Stimulated activated CD4-positive, alpha-beta T cell treated with anti-CD3 and anti-CD28 coated beads, Interleukin-4, amount 100 ng/mL, for 24 hours (primary cell): ENCODE data around the gene KRT72.
A peak's percentile ranks its signal among the peaks of the same experiment; 100 is the strongest.
"Not testable (repeated sequence)": the region's sequence is repeated elsewhere in the genome, so short reads cannot be mapped to it uniquely, and the experiment has no call there.

Source experiments
- DNase-seq: peaks from one replicate; pipeline ENCODE4 v3.0.0-alpha.2; 2020

KRT72 gene

DNA sequence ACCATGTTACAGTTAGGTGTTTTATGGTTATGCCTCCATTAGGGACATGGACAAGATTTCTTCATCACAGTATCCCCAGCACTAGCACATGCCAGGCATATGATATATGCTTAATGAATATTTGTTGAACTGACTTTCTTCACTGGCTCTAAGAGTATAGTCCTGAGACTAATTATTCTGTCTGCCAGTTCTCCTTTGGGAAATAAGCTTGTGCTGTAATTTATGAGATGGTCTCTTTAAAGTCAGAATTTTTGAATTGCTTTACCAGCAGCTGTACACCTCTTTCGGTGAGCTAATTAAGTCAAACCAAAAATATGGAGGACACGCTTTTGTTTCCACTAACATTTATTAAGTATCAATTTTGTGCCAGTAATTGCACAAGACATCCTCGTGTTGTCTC is 4.8 kb upstream of the KRT72 start:
- DNase-seq, result no peak

DNA sequence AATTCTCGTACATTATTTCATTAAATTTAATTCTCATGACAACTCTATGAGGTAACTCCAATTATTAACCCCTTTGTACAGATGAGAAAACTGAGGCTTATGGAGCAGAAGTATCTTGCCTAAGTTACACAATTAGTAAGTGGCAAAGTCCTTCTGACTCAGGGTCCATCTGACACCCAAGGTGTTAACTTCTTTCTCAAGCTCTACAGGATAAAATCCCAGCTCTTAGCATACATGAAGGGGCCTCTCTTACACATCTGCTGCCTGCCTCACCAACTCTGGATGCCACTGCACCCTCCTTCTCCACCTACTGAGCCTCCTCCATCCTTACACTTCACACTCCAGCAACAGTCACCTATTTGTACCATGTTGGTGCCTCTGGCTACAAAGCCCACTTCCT is 4.3 kb upstream of the KRT72 start:
- DNase-seq, result no peak

DNA sequence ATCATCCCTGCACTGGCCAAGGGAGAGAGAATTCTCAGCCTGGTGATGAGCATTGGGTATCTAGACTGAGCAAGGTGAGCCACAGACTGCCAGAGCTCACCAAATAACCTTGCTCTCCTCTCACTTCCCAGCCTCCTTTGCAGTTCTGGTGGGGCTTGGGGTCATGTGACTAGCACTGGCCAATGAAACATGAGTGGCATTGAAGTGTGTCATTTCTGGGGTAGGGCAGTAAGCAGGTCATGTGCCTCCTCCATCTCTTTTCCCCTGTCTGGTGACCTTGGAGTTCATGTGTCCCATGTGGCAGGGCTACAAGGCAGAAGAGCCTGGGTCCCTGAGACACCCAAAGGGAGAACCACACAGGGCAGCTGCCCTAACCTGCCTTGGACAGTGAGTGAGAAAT is 3.6 kb upstream of the KRT72 start:
- DNase-seq, result no peak

DNA sequence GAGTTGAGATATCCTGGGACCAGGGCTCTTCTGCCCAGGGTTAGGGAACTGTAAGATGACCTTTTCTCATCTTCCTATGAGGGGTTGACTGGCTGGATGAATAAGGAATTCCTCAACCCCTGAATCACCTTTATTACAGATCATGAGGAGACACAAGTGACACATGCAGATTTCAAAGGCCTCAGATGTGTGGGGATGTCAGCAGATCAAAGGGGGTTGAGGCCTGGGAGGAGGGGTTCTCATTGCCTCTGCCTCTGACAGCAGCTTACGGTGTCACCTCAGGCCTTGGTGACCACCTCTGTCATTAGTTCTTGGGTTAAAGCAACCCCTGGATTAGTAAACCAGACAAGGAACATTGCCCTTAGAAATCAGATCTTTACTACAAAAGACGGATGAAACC is 2.1 kb upstream of the KRT72 start:
- DNase-seq, result peak; percentile 33

DNA sequence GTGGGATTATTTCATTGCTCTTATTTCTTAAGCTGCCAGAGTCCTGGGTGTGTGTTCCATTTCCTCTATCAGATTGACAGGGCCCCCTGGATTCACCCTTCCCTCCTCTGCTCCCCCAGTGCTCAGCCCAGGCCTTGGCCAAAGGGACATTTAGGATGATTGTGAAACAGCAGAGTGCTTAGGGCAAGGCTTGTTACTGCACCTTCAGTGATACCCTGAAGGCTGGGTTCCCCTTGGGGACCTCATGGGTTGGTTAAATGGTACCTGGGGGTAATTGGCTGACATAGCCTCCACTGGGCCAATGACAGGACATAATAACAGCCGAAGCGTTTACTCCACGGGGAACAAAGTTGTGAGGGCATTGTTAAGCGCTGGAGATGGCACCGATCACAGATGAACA is 1.3 kb upstream of the KRT72 start:
- no peak for DNase-seq

DNA sequence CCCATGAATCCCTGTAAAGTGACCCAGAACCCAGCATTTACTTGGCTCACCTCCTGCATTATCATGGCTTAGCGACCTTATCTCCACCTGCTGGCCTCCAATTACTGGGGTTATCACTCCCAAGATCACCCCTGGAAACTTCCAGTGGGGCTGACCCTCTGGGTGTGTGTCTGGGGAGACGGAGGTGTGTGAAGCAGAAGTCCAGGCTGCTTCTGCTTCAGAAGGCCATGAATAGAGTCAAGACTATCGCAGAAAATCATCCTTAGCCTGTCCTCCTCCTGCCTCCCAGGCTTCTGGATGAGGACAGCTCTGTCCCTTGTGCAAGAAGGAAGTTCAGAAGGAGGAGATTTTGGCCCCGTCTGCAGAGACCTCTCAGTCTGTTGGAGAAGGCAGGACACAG is 408 bp upstream of the KRT72 start:
- DNase-seq, result no peak

DNA sequence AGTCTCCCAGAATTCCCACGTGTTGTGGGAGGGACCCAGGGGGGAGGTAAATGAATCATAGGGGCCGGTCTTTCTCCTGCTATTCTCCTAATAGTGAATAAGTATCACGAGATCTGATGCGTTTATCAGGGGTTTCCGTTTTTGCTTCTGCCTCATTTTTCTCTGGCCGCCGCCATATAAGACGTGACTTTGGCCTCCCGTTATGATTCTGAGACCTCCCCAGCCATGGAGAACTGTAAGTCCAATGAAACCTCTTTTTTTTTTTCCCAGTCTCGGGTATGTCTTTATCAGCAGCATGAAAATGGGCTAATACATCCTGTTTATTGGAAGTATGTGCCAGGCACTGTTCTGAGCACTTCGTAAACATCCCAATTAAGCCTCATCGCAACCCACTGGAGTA is 788 bp downstream of the KRT72 start:
- no peak for DNase-seq

DNA sequence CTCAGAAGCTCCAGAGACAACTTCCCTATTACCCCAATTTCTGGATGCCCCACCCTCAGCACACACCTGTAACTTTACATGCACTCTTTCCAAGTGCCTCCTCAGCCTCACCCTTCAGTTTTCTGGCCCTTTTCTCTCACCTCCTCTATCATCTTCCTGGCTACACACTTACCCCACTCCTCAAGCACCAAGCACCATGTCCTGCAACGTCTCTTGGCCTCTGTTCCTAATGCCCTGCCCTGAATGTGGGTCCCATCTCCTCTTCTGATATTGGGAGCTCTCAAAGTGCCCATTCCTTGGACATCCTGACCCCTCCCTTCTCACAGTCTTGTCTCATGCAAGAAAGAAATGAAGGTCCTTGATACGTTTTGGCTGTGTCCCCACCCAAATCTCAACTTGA is 1.2 kb downstream of the KRT72 start:
- DNase-seq, result no peak

DNA sequence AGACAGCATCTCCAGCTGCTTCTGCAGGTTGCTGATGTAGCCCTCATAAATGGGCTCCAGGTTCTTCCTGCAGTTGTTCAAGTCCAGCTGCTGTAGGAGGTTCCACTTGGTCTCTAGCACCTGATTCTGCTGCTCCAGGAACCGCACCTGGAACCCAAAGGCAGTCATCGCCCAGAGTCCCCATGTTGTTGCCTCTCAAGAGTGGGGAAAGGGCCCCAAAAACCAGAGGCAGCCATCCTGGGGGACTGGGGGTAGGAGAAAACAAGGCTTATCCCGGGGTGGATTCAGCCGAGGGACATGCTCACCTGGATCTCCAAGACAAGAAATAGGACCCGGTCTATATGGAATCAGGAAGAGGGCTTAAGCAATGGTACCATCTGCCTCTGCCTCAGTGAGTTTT is 2.3 kb downstream of the KRT72 start:
- DNase-seq, result no peak

DNA sequence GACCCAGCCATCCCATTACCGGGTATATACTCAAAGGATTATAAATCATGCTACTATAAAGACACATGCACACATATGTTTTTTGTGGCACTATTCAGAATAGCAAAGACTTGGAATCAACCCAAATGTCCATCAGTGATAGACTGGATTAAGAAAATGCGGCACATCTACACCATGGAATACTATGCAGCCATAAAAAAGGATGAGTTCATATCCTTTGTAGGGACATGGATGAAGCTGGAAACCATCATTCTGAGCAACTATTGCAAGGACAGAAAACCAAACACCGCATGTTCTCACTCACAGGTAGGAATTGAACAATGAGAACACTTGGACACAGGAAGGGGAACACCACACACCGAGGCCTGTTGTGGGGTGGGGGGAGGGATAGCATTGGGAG is 7.0 kb downstream of the KRT72 start:
- DNase-seq, result not testable (repeated sequence)

DNA sequence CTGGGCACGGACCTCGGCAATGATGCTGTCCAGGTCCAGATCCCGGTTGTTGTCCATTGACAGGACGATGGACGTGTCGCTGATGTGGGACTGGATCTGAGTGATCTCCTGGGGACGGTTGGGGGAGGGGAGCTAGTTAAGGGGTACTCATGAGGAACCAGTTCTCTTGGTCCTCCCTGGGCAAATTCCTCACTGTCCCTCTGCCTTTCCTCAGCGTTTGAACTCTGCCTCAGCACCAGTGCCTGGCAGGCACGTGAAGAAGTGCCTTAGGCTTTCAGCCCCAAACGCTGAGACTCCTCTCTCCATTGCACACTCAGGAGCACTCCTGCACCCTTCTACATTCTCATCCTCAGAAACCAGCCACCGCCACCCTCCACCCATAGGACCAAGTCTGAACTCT is 9.7 kb downstream of the KRT72 start:
- no peak for DNase-seq

DNA sequence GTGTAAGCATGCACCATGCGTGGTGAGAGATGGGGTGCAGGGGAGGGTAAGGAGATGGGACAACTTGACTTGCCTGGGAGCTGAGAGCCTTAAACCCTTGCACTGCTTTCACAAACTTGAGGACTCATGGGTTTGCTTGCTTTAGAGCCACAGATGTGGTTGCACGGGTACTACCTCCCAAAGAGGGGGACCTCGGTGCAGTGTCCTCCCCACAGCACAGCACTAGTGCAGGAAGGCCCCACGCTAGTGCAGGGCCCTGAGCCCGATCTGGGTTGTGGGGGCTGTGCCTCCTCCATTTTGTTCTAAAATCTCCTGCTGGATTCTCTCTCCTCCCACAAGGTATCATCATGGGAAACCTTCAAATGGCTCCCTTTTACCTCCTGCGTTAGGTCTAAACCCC is 11.2 kb downstream of the KRT72 start:
- DNase-seq, result no peak

DNA sequence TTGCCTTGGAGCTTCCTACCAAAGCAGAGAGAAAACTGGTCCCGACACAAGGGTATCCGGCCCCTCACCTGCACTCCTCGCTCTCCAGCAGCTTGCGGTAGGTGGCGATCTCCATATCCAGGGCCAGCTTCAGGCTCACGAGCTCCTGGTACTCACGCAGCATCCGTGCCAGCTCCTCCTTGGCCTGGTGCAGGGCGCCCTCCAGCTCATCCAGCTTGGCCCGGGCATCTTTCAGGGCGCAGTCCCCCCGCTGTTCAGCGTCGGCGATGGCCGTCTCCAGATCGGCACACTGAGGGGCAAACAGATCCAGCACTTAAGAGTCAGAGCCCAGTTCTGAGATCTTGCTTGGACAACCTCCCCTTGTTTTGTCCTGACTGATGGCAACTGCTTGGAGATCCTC is 13.7 kb downstream of the KRT72 start:
- DNase-seq, result no peak

DNA sequence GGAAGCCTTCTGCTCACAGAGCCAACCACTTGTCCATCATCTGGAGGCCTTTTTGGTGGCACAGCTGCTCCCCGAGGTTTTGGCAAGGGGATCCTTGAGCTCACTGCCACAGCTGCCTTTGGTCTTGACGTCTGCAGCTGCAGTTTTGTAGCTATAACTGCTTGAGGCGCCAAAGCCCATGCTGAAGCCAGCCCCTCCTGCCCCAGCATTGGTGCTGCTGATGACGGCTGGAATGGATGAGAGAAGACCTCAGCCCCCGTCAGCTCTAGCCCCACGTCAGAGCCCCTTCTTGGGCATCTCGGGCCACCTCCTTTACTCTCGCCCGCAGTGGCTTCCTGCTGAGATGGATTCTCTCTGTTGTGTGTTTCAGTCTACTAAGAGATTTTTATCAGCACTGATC is 15.3 kb downstream of the KRT72 start:
- DNase-seq, result peak; percentile 30

DNA sequence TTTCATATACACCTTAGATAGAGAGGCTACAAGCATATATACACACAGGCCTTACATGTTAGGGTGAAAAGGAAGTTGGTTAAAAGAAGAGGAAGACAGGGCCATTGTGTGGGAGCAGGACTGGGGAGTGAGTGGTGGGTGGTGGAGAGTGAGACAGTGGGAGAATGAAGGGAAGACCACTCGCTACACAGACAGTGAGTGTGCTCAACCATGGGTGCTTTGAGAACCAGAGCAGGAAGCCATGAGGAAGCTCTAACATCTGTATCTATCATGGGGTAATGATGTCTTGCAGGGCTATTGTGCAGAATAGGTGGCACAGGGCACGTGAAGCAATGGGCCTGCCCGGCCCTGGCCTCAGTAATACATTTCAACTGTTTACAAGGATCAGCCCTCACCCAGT is 16.2 kb downstream of the KRT72 start:
- no peak for DNase-seq

DNA sequence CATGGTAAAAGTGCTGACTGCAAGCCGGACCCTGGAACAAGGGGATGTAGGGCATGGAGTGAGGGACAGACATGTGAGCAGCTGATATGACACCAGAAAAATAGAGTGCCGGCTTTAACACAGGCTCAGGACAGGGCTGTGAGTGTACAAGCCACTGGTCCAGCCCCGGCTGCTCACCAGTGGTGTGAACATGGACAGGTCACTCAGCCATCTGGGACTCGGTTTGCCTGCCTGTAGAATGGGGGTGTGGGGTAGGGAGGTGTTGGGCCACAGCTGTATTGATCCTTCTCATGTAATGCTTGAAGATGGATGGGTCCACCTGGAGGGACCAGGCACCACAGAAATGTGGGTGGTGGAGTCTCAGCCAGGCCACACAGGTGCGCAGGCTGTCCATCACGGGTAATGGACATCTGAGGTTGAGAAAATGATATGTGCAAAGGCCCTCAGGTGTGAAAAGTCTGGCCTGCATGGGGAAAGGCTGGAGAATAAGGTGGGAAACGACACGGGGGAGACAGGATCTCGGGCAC is 17.0 kb downstream of the KRT72 start:
- DNase-seq, result no peak

DNA sequence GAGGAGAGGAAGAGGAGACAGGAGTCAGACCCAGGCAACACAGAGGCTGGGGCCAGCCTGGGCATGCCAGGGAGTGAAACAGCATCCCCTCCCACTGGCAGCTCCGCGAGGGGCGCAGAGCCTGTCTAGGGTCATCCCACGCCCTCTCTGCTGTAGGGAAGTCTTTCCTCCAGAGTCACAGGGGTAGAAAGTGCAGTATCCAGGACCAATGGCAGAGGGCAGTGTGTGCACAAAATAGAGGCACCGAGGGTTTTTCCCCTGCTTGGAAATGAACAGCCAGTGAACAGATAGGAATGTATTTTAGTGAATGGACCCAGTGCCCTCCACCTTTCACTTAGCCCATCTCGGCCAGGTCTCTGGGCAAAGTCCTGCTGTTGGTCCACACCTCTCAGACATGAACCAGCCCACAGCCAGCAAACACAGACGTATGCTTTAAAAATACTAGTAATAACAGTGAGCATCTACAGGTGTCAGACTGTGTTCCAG is 18.2 kb downstream of the KRT72 start:
- peak; percentile 72 for DNase-seq

DNA sequence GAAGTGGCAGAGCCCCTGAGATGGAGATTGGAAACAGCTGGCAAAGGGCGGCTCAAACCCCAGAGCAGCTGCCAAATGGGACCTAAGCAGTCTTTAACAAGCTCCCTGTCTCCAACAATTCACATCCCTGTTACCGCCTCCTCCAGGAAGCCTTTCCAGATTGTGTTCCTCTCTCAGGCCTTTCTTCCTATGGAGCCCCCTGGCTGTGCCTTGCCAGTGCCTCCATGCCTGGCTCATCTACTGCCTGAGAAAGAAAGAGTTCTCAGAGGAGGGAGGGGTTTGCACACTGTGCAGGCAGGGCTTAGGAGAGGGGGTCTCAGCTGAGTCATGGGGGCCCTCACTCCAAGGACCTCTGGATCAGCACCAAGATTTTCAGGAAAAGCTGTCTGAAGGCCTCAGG is 18.8 kb downstream of the KRT72 start:
- no peak for DNase-seq

DNA sequence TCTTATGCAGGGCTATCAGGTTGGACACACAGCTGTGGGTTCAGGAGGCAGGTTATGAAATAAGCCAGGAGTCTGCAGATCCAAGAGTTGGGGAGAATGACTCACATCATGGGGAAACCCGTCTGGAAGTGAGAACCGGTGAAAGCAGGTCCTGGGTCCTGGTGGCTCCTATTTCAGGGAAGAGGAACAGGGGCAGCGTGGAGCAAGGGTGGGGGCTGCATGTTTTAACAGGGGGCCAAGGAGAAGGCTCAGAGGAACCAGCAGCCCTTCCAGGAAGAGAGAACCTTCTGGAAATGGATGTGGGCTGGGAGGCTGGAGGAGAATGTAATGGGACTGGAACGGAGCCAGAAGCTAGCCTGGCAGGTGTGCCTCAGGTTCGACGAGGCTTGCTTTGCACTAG is 19.8 kb downstream of the KRT72 start:
- no peak for DNase-seq

DNA sequence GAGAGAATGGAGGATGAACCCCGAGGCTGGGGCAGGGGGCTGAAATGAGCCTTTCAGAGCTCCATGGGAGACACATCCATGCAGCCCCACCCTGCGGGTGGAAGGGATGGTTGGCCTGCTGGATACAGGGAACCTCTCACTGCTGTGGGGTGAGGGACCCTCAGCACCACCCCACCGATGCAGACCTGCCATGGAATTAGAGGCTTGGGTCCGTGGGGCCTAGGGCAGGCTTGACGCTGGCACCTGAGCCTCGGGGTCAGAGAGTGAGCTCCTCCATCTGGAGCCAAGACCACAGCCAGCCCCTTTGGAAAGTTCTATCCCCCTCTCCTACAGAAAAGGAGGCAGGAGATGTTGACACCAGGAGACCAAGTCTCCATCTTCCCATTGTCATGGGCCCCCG is 20.2 kb downstream of the KRT72 start:
- no peak for DNase-seq

DNA sequence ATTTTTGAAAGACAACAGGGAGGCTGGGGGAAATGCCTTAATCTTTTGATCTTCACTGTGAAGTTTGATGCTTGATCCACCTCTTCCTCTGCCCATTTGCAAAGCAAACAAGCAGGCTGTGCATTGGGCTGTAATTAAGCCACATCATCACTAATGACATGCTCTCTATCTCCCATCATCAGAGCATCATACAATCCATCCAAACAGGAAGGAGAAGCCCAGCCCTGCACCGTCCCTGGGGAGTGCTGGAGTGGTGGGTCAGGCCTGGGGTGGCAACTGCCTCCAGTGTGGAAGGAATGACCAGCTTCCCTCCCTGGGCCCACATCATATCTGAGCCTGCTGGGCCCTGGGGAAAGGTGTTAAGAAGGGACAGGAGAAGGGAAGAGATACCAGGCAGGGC is 20.8 kb downstream of the KRT72 start:
- no peak for DNase-seq

DNA sequence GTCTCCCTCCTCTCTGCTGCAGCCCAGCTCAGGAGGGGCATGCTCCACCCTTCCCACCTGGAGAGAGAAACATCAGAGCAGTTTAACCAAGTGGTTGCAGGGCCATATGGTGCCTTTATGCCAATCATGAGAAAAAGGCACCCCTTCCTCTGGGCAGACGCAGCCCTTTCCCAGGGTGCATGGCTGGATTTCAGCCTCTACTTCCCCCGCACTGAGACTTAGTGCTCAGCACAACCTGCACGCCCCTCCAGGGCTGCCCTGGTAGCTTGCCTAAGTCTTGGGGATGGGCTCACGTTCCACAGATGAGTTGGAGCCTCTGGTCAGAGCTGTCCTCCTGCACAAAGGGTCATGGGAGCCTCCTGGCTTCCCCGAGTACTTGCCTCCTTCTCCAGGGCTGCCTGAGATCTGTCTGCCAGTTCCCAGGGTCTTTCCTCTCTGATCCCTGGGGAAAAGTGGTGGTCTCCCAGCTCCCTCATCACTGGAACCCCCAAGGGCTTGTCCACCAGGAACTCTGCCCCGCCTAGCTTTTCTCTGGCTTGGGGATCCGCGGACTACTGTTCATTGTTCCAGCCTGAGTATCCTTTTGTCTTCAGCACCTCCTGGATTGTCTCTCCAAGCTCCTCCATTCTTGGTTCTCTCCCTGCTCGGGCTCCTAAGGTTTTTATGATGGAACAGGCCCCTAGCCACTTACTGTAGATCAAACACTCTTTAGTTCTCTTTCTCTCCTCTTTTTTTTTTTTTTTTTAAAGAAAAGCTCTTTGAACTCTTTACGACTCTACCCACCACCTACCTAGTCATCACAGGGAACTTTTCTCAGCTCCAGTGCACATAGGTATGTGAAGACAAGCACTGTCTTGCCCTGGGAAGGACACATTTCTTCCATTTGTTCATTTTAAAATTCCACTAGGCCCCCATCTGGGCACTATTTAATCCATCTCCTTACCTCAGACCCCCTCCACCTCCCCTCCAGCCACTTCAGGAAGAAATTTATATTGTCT is 21.5 kb downstream of the KRT72 start:
- no peak for DNase-seq

DNA sequence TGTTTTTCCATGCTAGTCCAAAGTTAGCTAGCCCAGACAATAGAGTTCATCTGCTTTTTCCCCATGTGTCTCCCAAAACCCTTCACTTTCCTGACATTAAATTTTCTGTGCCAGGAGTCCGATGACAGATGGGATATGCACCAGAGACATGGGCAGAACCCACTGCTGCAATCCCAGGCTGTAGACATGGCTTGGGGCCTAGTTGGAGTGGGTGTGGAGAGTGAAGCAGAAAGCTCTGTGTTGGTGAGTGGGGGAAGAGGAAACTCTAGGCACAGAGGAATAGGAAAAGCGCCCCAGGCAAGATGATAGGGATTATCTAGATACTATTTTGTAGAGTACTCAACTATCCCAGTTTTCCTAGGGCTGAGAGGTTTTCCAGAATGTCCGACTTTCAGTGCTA is 22.8 kb downstream of the KRT72 start:
- no peak for DNase-seq

DNA sequence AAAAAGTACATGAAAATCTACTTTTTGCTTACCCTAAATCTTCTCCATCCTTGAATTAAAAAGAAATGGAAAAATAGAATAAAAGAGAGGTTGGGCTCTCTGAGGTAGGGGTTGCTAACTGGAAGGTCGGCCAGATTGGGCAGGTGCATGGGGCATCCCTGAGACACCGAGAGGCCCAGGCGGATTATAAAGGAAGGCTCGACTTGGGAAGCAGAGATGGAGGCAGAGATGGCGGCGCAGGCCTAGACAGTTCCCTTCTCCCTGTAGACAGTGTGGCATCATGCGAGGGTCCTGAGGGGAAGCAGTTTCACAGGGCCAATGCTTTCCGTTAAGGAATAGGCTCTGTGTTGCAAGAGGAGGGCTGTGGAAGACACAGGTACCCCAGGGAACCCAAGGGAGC is 23.9 kb downstream of the KRT72 start:
- DNase-seq, result no peak

DNA sequence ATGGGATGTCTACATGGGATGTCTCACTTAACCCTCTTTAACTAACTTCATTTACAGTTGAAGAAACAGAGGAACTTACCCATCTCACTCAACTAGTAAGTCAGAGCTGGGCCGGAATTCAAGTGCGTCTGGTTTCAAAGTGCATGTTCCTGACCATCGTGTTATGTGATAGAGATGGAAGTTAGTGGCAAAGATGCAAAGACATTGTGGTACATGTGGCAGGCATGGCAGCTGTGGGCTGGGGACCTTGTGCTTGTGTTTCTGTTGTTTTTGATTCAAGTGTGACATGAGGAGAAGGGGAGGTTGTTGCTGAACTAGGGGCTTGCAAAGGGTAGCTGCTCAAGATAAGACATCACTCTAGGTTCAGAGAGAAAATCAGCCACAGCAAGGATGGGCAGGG is 25.3 kb downstream of the KRT72 start:
- DNase-seq, result no peak
